OCI-LY1 (cell line): ENCODE data around the gene MYOZ3.

ENCODE experiments used
- H2AFZ ChIP-seq: fragments of 200-600 bp; sonication (generic), shearing (Covaris generic); 2 replicates; pipeline ENCODE4 v1.6.0; 2014; ENCODE audit warnings: antibody characterized with exemption, mild to moderate bottlenecking, low read length
- H3F3A ChIP-seq: fragments of 200-600 bp; sonication (generic), shearing (Covaris generic); 2 replicates; pipeline ENCODE4 v1.6.0; 2014; ENCODE audit warnings: mild to moderate bottlenecking, antibody characterized with exemption, low read length, moderate library complexity; ENCODE audit not compliant: insufficient read depth
- H3K27ac ChIP-seq: fragments of 200-600 bp; sonication (generic); 2 replicates; pipeline ENCODE4 v1.5.1; 2014; ENCODE audit warnings: low read length, mixed run types, mild to moderate bottlenecking, low read depth; ENCODE audit not compliant: poor library complexity, severe bottlenecking
- H3K27me3 ChIP-seq: fragments of 200-600 bp; sonication (generic); 2 replicates; pipeline ENCODE4 v1.6.0; 2014; ENCODE audit warnings: antibody characterized with exemption, mild to moderate bottlenecking, low read length, moderate library complexity; ENCODE audit not compliant: insufficient read depth
- H3K36me3 ChIP-seq: fragments of 200-600 bp; sonication (generic); 2 replicates; pipeline ENCODE4 v1.6.1; 2014; ENCODE audit warnings: mild to moderate bottlenecking, antibody characterized with exemption, low read length, moderate library complexity, mixed read lengths; ENCODE audit not compliant: insufficient read depth
- H3K4me1 ChIP-seq: fragments of 200-600 bp; sonication (generic); 2 replicates; pipeline ENCODE4 v1.5.1; 2014; ENCODE audit warnings: mild to moderate bottlenecking, low read length, moderate library complexity; ENCODE audit not compliant: insufficient read depth, severe bottlenecking
- H3K4me2 ChIP-seq: fragments of 200-600 bp; sonication (generic), shearing (Covaris generic); 2 replicates; pipeline ENCODE4 v1.6.1; 2014; ENCODE audit warnings: low read length
- H3K4me3 ChIP-seq: fragments of 200-600 bp; sonication (generic); 2 replicates; pipeline ENCODE4 v1.5.1; 2014; ENCODE audit warnings: low read length, low read depth, mild to moderate bottlenecking, mixed read lengths; ENCODE audit not compliant: poor library complexity, severe bottlenecking
- H3K79me2 ChIP-seq: fragments of 200-600 bp; shearing (Covaris generic); 2 replicates; pipeline ENCODE4 v1.6.1; 2016; ENCODE audit warnings: mixed run types, low read length, mixed read lengths; ENCODE audit not compliant: insufficient read depth
- H3K9ac ChIP-seq: fragments of 200-600 bp; sonication (generic), shearing (Covaris generic); 2 replicates; pipeline ENCODE4 v1.6.1; 2014; ENCODE audit warnings: mild to moderate bottlenecking, low read length, mixed read lengths
- H3K9me2 ChIP-seq: fragments of 200-600 bp; sonication (generic), shearing (Covaris generic); 2 replicates; pipeline ENCODE4 v1.6.1; 2014; ENCODE audit warnings: low read depth, mild to moderate bottlenecking, low read length, mixed read lengths
- H3K9me3 ChIP-seq: fragments of 200-600 bp; shearing (Covaris generic); 2 replicates; pipeline ENCODE4 v1.6.1; 2014; ENCODE audit warnings: low read length, mixed read lengths
- H4K20me1 ChIP-seq: fragments of 200-600 bp; sonication (generic), shearing (Covaris generic); 2 replicates; pipeline ENCODE4 v1.6.0; 2016; ENCODE audit warnings: mild to moderate bottlenecking, low read length; ENCODE audit not compliant: insufficient read depth
- EZH2 ChIP-seq: fragments of 200-600 bp; sonication (generic), shearing (Covaris generic); IDR thresholded peaks from 2 replicates; pipeline ENCODE4 v1.8.0; 2017; ENCODE audit warnings: borderline replicate concordance, mixed run types, mild to moderate bottlenecking, antibody characterized with exemption, low read length, moderate library complexity, mixed read lengths
- TF ChIP-seq, protein P1 (sequence below): fragments of 200-600 bp; sonication (generic), shearing (Covaris generic); IDR thresholded peaks from 2 replicates; pipeline ENCODE4 v1.5.1; 2017; ENCODE audit warnings: mild to moderate bottlenecking, antibody characterized with exemption, low read length, moderate library complexity, mixed read lengths

MYOZ3 gene

DNA sequence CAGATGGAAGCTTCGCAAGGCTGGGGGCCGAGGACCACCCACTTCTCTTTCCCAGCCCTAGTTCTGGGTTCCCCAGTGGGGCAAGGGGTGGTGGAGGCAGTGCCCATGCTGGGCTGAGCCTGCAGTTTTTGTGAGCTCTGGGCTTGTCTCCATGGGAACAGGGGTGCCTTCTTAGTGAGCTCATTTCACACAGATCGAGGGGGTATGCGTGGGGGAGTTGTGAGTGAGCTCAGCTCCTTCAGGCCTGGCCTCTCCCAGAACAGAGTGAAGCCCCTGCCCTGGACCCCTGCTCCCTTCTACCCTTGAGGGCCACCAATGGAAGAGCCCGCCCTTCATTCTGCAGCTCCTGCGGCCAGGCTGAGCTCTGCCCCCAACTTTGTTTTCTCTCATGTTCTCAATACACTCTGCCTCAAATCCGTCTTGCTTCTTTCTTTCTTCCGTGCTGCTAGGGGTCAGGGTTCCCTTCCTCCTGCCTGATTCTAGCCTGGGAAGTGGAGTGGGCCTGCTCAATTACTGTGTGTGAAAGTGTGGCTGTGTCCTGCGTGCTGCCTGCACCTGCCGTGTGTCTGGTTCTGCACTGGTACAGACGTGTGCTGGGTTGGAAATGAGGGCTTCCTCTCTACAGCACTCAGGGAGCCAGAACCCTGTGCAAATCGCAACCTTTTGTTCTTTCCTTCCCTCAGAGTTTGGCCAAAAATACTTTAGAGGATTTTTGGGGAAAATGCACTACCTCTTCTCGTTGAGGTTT lies 9.0 kb upstream of the MYOZ3 start:
- Histone ChIP-seq H3K27me3 (peaks cover 3% of the 10 kb centered on the region; the same call in 1 of the 2 replicates), H3K9me3 (no peaks in the 10 kb centered on the region), H3K36me3 (no peaks in the 10 kb centered on the region), H2AFZ (no peak overlapping the region), H3K27ac (no peak overlapping the region), H3K4me1 (peaks cover 3% of the 10 kb centered on the region), H3K4me3 (no peak overlapping the region), H3K9me2 (no peaks in the 10 kb centered on the region), H3K4me2 (no peak overlapping the region), H4K20me1 (no peaks in the 10 kb centered on the region), H3K79me2 (no peaks in the 10 kb centered on the region), H3F3A (no peaks in the 10 kb centered on the region), H3K9ac (no peak overlapping the region)
- TF ChIP-seq, protein P1, sequence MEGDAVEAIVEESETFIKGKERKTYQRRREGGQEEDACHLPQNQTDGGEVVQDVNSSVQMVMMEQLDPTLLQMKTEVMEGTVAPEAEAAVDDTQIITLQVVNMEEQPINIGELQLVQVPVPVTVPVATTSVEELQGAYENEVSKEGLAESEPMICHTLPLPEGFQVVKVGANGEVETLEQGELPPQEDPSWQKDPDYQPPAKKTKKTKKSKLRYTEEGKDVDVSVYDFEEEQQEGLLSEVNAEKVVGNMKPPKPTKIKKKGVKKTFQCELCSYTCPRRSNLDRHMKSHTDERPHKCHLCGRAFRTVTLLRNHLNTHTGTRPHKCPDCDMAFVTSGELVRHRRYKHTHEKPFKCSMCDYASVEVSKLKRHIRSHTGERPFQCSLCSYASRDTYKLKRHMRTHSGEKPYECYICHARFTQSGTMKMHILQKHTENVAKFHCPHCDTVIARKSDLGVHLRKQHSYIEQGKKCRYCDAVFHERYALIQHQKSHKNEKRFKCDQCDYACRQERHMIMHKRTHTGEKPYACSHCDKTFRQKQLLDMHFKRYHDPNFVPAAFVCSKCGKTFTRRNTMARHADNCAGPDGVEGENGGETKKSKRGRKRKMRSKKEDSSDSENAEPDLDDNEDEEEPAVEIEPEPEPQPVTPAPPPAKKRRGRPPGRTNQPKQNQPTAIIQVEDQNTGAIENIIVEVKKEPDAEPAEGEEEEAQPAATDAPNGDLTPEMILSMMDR = no peak
- no peak for TF ChIP-seq EZH2

DNA sequence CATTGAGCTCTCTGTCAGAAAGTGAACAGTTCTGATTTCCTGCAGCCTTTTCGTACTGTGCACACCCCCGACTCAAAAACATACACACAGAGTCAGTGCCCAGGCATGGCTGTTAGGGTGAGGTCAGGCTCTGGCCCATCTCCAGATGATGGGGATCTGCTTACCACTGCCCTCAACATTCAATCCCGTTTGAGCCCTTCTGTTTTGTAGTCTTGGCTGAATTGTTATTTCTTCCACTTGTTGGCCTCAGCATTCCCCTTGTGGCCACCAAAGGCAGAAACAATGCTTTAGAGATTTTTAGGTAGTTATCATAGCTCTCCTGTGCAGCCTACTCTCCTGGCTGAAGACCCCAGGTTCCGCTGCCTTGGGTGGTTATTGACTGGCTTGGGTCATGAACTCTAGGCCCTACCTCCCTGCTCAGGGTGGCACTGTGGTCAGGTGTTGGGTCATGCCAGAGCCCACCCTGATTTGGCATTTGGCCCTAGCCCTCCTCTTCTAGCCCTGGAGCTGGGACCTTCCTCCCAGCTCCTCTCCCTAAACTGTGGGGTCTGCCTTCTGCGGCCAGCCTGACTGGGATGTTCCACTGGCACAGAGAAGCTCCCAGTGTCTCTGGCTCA lies 7.8 kb upstream of the MYOZ3 start:
- Histone ChIP-seq H3K9me2 (no peaks in the 10 kb centered on the region), H3K4me2 (no peak overlapping the region), H4K20me1 (no peaks in the 10 kb centered on the region), H2AFZ (no peak overlapping the region), H3K9me3 (no peaks in the 10 kb centered on the region), H3K79me2 (no peaks in the 10 kb centered on the region), H3K36me3 (no peaks in the 10 kb centered on the region), H3K9ac (no peak overlapping the region), H3K27ac (no peak overlapping the region), H3K4me3 (no peak overlapping the region), H3K4me1 (peaks cover 6% of the 10 kb centered on the region), H3K27me3 (peaks cover 3% of the 10 kb centered on the region; the same call in 1 of the 2 replicates), H3F3A (no peaks in the 10 kb centered on the region)
- TF ChIP-seq EZH2 = no peak
- TF ChIP-seq, protein P1 = no peak

DNA sequence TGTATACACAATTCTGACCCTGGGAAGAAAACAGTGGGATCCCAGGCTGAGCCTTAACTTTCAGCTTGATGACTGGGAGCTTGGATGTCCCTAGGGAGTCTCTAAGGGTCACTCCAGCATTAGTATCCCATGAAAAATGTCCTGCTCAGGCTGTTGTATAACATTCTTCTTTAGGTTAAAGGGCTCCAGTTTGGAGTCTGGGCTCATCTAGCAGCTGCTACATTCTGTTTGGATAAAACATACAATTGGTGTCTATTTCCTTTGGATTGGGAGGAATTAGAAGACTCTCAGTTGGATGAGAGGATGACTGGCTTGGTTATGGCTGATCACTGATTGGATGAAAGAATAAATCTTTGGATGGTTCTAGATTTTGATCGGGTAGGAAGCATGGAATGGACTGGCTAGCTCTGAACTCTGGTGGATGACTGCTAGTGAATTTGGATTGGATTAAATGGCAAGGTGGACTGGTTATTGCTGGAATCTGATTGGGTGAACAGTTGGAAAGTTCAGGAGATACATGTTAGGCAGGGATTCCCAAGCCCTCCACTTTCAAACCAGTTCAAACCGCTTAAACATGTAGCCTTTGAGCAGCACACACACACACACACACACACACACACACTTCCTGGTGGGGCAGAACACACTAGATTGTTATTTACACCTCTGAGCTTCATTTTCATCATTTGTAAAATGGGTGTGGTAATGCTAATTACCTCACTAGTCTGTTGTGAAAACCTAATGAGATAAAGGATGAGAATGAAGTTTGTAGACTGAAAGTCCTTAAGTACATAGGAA lies 7.1 kb upstream of the MYOZ3 start:
- TF ChIP-seq, protein P1 = no peak
- TF ChIP-seq EZH2 = no peak
- Histone ChIP-seq H3K36me3 (no peaks in the 10 kb centered on the region), H3K9me2 (no peaks in the 10 kb centered on the region), H3K4me2 (no peak overlapping the region), H3K4me3 (no peak overlapping the region), H4K20me1 (no peaks in the 10 kb centered on the region), H3K79me2 (no peaks in the 10 kb centered on the region), H3K27me3 (peaks cover 3% of the 10 kb centered on the region; the same call in 1 of the 2 replicates), H3K4me1 (peaks cover 6% of the 10 kb centered on the region), H3F3A (no peaks in the 10 kb centered on the region), H3K9ac (no peak overlapping the region), H2AFZ (no peak overlapping the region), H3K27ac (no peak overlapping the region), H3K9me3 (no peaks in the 10 kb centered on the region)
